ENCODE data around the gene CLRN1.

CLRN1 gene

GRCh38 chr3:150906461-150906860 is 66.1 kb downstream of the CLRN1 start (continued):
- TF ChIP-seq CSRNP3 (CRISPR knock-in tag; IDR thresholded peaks at IDR 0.05) (no peak), PPARA (CRISPR knock-in tag; IDR thresholded peaks at IDR 0.05; ENCODE audit: borderline replicate concordance) (no peak), CSDC2 (CRISPR knock-in tag; IDR thresholded peaks at IDR 0.05) (no peak), ESRRG (CRISPR knock-in tag; IDR thresholded peaks at IDR 0.05) (no peak), ZFP30 (CRISPR knock-in tag; IDR thresholded peaks at IDR 0.05) (no peak), ARNTL (CRISPR knock-in tag; IDR thresholded peaks at IDR 0.05; ENCODE audit: borderline replicate concordance, low read depth) (no peak), ZFP3 (CRISPR knock-in tag; IDR thresholded peaks at IDR 0.05) (no peak)

GRCh38 chr3:150905746-150906145 is 66.8 kb downstream of the CLRN1 start:
- TF ChIP-seq SNAI2 (CRISPR knock-in tag; IDR thresholded peaks at IDR 0.05), result no peak
- no peak for TF ChIP-seq ZFP30 (CRISPR knock-in tag; IDR thresholded peaks at IDR 0.05)
- TF ChIP-seq ZFP3 (CRISPR knock-in tag; IDR thresholded peaks at IDR 0.05), result no peak
- TF ChIP-seq CSDC2 (CRISPR knock-in tag; IDR thresholded peaks at IDR 0.05), result no peak
- TF ChIP-seq CSRNP3 (CRISPR knock-in tag; IDR thresholded peaks at IDR 0.05), result no peak
- TF ChIP-seq PATZ1 (CRISPR knock-in tag; IDR thresholded peaks at IDR 0.05; ENCODE audit: borderline replicate concordance), result no peak
- no peak for TF ChIP-seq ZNF8 (CRISPR knock-in tag; IDR thresholded peaks at IDR 0.05)
- no peak for TF ChIP-seq OSR1 (CRISPR knock-in tag; IDR thresholded peaks at IDR 0.05)
- TF ChIP-seq BACH2 (CRISPR knock-in tag; IDR thresholded peaks at IDR 0.05; ENCODE audit: borderline replicate concordance), result no peak
- no peak for TF ChIP-seq POU6F1 (CRISPR knock-in tag; IDR thresholded peaks at IDR 0.05; ENCODE audit: borderline replicate concordance, low read depth)
- no peak for TF ChIP-seq CREB5 (CRISPR knock-in tag; IDR thresholded peaks at IDR 0.05; ENCODE audit: low read depth)
- no peak for TF ChIP-seq TOX (CRISPR knock-in tag; IDR thresholded peaks at IDR 0.05; ENCODE audit: borderline replicate concordance)
- TF ChIP-seq ISL1 (CRISPR knock-in tag; IDR thresholded peaks at IDR 0.05), result no peak
- TF ChIP-seq RARB (CRISPR knock-in tag; IDR thresholded peaks at IDR 0.05), result no peak
- ATAC-seq, result no peak

GRCh38 chr3:150905339-150905738 is 67.2 kb downstream of the CLRN1 start, which contains the start of gene MINDY4B:
Gene MINDY4B (minus strand): TSS chr3:150905439. CDS start chr3:150905439, 0 bp downstream.
- no peak for ATAC-seq

More at GRCh38 chr3:150905339-150905738, 67.2 kb downstream of the CLRN1 start, which contains the start of gene MINDY4B:
- TF ChIP-seq ZNF70 (CRISPR knock-in tag; IDR thresholded peaks at IDR 0.05) (no peak), RARB (CRISPR knock-in tag; IDR thresholded peaks at IDR 0.05) (no peak), ESRRG (CRISPR knock-in tag; IDR thresholded peaks at IDR 0.05) (no peak), POU6F1 (CRISPR knock-in tag; IDR thresholded peaks at IDR 0.05; ENCODE audit: borderline replicate concordance, low read depth) (no peak), TSHZ2 (CRISPR knock-in tag; IDR thresholded peaks at IDR 0.05) (no peak), ZFP30 (CRISPR knock-in tag; IDR thresholded peaks at IDR 0.05) (no peak), ZC3H10 (CRISPR knock-in tag; IDR thresholded peaks at IDR 0.05) (no peak), CREB5 (CRISPR knock-in tag; IDR thresholded peaks at IDR 0.05; ENCODE audit: low read depth) (no peak), BACH2 (CRISPR knock-in tag; IDR thresholded peaks at IDR 0.05; ENCODE audit: borderline replicate concordance) (no peak)

All from SK-N-SH treated with all-trans-retinoic acid at 6 μM for 48 hours (cell line).